Head of caudate nucleus (tissue), 42 donors: ENCODE results near the gene MSH3.
A peak's percentile ranks its signal among the peaks of the same experiment; 100 is the strongest.
"Not testable (repeated sequence)": the region's sequence is repeated elsewhere in the genome, so short reads cannot be mapped to it uniquely, and the experiment has no call there.

ENCODE experiments used
- DNase-seq, 42 donors: peaks; one replicate each; pipeline versions ENCODE4 v3.0.0 to v3.0.0-alpha.2; 2020 to 2021; ENCODE audit warnings: mixed read lengths in 7 of 42
- intact Hi-C: fragments of 100-400 bp; cut with DNase I; formaldehyde crosslinking; loops from one replicate; pipeline ENCODE4 v1.15.0; 2022

The MSH3 gene

GRCh38 chr5:80820685-80821084, 166.2 kb downstream of the MSH3 start:
- intact Hi-C loops, result no loop called here
- DNase-seq, result no peak

GRCh38 chr5:80822640-80823039, 168.2 kb downstream of the MSH3 start:
- no peak for DNase-seq
- intact Hi-C loops, result no loop called here

- intact Hi-C loops, DNase-seq: not testable (repeated sequence)
Observed at GRCh38 chr5:80824159-80824558, 169.7 kb downstream of the MSH3 start.

- DNase-seq, result no peak
- intact Hi-C loops, result no loop called here
Observed at GRCh38 chr5:80825786-80826460, 171.5 kb downstream of the MSH3 start.

- intact Hi-C loops, result no loop called here
- DNase-seq, result no peak
Observed at GRCh38 chr5:80834710-80835109, 180.3 kb downstream of the MSH3 start.

- DNase-seq, result no peak
- intact Hi-C loops, result no loop called here
Observed at GRCh38 chr5:80835128-80835527, 180.7 kb downstream of the MSH3 start.

- intact Hi-C loops, result no loop called here
- no peak for DNase-seq
Observed at GRCh38 chr5:80837679-80838078, 183.2 kb downstream of the MSH3 start.

- intact Hi-C loops, DNase-seq: not testable (repeated sequence)
Observed at GRCh38 chr5:80841026-80841797, 186.8 kb downstream of the MSH3 start.

GRCh38 chr5:80846422-80846821, 192.0 kb downstream of the MSH3 start:
- intact Hi-C loops, DNase-seq: not testable (repeated sequence)

- intact Hi-C loops, DNase-seq: not testable (repeated sequence)
Observed at GRCh38 chr5:80850168-80850567, 195.7 kb downstream of the MSH3 start.

- no peak for DNase-seq
- intact Hi-C loops, result no loop called here
Observed at GRCh38 chr5:80852331-80853245, 198.1 kb downstream of the MSH3 start.

- DNase-seq, result no peak
- intact Hi-C loops, result no loop called here
Observed at GRCh38 chr5:80853413-80853812, 199.0 kb downstream of the MSH3 start.

GRCh38 chr5:80854583-80854982, 200.1 kb downstream of the MSH3 start:
- intact Hi-C loops, result no loop called here
- DNase-seq, result no peak

- intact Hi-C loops, result no loop called here
- no peak for DNase-seq
Observed at GRCh38 chr5:80860924-80861613, 206.6 kb downstream of the MSH3 start.

- intact Hi-C loops, result no loop called here
- DNase-seq, result no peak
Observed at GRCh38 chr5:80863708-80864107, 209.3 kb downstream of the MSH3 start.

- no peak for DNase-seq
- intact Hi-C loops, result no loop called here
Observed at GRCh38 chr5:80864109-80864508, 209.7 kb downstream of the MSH3 start.

GRCh38 chr5:80864706-80865435, 210.4 kb downstream of the MSH3 start:
- DNase-seq, result peak in 7 of 42 donors; percentile 13 to 52 (median 26)
- intact Hi-C loops, result no loop called here

- no peak for DNase-seq
- intact Hi-C loops, result no loop called here
Observed at GRCh38 chr5:80865551-80865950, 211.1 kb downstream of the MSH3 start.
